Suppressor macrophage (primary cell): ENCODE results near the gene LRP3.
A peak's percentile ranks its signal among the peaks of the same experiment; 100 is the strongest.
"Not testable (repeated sequence)": the region's sequence is repeated elsewhere in the genome, so short reads cannot be mapped to it uniquely, and the experiment has no call there.

Source experiments
- DNase-seq, 4 experiments: peaks; one replicate each; pipeline ENCODE4 v3.0.0-alpha.2; 2020 to 2022
- total RNA-seq, 17 experiments: gene quantifications; one replicate each; lab custom pipeline; 2026; ENCODE audit warnings: mixed read lengths in 6 of 17, inconsistent platforms in 3 of 17; lab: John Stamatoyannopoulos, UW

Gene LRP3, protein sequence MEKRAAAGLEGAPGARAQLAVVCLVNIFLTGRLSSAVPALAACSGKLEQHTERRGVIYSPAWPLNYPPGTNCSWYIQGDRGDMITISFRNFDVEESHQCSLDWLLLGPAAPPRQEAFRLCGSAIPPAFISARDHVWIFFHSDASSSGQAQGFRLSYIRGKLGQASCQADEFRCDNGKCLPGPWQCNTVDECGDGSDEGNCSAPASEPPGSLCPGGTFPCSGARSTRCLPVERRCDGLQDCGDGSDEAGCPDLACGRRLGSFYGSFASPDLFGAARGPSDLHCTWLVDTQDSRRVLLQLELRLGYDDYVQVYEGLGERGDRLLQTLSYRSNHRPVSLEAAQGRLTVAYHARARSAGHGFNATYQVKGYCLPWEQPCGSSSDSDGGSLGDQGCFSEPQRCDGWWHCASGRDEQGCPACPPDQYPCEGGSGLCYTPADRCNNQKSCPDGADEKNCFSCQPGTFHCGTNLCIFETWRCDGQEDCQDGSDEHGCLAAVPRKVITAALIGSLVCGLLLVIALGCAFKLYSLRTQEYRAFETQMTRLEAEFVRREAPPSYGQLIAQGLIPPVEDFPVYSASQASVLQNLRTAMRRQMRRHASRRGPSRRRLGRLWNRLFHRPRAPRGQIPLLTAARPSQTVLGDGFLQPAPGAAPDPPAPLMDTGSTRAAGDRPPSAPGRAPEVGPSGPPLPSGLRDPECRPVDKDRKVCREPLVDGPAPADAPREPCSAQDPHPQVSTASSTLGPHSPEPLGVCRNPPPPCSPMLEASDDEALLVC
- 6.5 to 26.1 (median 16.7) reads per million in 17 experiments for total RNA-seq

DNA sequence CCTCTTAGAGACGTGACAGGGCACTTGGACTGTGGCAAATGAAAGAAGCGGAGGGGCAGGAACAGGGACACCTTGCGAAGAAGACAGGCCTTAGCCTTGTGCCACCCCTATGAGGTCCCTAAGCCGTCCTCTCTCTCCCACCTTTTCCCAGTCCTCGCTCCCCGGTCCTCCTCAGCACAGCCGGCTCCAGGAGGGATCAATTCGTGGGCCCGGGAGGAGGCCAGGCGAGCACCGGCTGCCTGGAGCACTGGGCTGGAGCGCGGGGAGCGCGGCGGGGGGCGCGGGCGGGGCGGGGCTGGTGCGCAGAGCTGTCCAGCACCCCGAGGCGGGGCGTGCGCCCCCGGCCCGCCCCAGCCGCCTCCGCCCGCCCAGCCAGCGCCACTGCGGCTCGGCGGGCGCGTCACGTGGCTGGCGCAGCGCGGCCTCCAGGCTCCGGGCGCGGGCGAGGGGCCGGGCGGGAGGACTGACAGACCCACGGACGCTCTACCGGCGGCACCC, at the start of gene LRP3:
TSS of gene LRP3 (plus strand) at position 466 of the 498 bp plus-strand sequence. CDS start 456 bp downstream, outside the sequence.
- peak; percentile 31 to 70 (median 50) for DNase-seq

DNA sequence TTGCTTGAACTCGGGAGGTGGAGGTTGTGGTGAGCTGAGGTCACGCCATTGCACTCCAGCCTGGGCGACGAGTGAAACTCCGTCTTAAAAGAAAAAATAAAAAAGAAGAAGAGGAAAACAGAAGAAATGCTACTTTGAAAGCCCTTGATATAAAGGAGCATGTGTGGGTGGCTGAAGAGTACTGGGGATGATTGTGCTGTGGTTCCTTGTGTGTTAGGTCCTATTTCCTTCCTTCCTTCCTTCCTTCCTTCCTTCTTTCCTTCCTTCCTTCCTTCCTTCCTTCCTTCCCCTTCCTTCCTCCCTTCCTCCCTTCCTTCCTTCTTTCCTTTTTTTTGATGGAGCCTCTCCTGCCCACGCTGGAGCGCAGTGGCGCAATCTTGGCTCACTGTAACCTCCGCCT, 47.9 kb upstream of the LRP3 start:
- no peak for DNase-seq

DNA sequence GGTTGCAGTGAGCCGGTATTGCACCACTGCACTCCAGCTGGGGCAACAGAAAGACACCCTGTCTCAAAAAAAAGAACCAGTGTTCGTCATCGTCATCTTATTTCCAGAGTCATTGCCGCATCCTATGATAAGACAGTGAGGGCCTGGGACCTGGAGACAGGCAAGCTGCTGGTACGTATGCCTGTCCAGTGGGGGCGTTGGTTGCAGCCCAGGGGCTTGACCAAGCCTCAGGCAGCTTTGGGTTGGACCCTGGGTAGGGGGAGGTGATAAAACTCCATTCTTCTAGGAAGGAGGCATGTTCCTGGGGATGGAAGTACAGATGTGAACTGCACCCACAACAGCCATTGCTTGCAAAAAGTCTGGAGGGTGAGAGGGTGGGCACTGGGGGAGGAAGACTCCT, 46.6 kb upstream of the LRP3 start:
- DNase-seq, result no peak

DNA sequence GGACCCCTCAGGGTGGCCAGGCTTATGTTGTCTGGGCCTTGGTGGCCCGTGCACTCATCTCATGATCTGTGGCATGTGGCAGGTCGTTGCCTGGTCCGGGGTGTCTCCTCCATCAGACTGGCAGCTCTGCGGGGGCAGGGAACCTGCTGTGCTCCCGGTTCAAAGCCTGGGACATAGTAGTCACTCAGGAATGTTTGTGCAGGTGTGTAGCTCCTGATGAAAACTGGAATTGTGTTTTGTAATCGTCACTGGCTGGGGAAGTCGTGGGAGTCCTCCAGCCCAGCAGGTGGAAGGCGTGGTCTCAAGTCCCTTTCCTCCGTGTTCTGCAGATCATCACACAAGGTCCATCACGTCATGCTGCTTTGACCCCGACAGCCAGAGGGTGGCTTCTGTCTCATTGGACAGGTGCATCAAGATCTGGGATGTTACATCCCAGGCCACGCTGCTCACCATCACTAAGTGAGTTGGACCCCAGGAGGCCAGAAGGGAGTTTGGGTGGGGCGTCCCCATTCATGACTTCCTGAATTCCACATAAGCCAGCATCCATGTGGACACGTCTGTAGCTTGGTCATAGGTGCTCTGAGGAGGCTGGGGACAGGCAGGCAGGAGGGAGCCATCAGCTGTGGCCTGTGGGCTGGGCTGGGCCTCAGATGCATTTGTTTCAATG, 43.1 kb upstream of the LRP3 start:
- DNase-seq, result no peak

DNA sequence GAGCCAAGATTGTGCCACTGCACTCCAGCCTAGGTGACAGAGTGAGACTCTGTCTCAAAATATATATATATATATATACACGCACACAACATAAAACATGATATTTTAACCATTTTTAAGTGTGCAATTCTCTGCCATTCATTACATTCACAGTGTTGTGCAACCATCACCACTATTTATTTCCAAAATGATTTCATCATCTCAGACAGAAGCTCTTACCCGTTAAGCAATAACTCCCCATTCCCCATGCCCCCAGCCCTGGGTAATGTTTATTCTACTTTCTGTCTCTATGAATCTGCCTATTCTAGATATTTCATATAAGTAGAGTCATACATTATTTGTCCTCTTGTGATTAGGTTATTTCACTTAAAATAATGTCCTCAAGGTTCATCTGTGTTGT, 42.0 kb upstream of the LRP3 start:
- peak; percentile 17 to 66 (median 40) for DNase-seq

DNA sequence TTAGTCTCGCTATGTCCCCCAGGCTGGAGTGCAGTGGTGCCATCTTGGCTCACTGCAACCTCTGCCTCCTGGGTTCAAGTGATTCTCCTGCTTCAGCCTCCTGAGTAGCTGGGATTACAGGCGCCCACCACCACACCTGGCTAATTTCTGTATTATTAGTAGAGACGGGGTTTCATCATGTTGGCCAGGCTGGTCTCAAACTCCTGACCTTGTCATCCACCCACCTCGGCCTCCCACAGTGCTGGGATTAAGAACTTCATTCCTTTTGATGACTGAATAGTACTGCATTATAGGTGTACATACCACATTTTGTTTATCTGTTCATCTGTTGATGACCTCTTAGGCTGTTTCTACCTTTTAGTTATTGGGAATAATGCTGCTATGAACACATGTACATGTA, 41.5 kb upstream of the LRP3 start:
- not testable (repeated sequence) for DNase-seq

DNA sequence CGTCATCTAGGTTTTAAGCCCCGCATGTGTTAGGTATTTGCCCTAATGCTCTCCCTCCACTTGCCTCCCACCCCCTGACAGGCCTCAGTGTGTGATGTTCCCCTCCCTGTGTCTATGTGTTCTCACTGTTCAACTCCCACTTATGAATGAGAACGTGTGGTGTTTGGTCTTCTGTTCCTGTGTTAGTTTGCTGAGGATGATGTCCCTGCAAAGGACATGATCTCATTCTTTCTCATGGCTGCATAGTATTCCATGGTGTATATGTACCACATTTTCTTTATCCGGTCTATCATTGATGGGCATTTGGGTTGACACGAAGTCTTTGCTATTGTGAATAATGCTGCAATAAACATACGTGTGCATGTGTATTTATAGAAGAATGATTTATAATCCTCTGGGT, 39.8 kb upstream of the LRP3 start:
- not testable (repeated sequence) for DNase-seq

DNA sequence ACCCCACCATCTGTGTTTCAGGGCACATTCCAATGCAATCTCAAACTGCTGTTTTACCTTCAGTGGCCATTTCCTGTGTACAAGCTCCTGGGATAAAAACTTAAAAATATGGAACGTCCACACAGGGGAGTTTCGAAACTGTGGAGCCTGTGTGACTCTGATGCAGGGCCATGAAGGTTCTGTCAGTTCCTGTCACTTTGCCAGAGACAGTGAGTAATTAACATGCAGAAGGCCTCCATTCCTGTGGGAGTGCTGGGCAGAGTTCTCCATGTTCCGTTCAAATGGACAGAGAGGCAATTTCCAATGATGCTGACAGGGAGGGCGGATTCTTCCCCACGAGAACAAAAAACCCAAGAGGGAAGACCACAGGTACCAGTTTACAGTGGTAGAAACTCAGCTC, 37.8 kb upstream of the LRP3 start:
- DNase-seq, result peak; percentile 57 to 77 (median 68)

DNA sequence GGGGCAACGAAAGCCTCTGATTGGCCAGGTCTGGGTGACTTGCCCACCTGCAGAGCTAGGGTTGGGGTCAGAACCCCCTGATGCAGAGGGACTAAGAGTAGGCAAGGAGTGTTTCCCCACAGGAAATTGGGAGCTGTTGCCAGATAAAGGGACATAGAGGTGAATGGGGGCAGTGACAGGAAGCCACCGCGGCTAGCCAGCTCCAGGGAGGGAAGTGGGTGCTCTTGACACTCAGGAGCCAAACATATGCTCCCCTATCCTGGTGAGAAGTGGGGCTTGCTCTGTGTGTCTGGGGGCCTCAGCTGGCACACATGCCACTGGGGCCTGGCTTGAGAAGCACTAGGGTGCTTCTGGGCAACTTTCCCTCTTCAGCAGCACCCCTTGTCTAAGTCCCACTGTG, 36.2 kb upstream of the LRP3 start:
- peak in 2 of 4 experiments; percentile 14 to 17 for DNase-seq

DNA sequence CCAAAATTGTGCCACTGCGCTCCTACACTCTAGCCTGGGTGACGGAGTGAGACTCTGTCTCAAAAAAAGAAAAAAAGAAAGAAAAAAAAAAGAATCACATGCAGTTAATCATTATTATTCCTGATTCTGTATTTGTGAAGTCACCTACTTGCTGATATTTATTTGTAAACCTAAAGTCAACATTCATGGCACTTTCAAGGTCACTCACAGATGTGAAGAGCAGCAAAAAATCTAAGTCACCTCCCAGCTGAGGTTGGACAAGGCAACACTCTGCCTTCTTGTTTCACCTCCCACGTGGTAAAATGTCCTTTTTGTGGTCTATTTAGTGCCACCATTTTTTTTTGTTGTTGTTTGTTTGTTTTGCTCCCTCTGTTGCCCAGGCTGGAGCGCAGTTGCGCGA, 35.8 kb upstream of the LRP3 start:
- no peak for DNase-seq

DNA sequence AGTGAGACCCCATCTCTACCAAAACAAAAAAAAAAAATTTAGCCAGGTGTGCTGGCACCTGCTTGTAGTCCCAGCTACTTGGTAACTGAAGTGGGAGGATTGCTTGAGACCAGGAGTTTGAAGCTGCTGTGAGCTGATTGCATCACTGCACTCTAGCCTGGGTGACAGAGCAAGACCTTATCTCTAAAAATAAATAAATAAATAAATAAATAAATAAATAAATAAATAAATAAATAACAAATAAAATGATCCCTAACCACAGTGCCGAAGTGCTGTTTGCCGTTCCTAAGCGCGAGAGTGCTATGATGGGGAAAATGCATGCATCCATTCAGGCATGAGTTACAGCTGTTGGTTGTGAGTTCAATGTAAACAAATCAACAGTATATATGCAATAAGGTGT, 35.0 kb upstream of the LRP3 start:
- no peak for DNase-seq

DNA sequence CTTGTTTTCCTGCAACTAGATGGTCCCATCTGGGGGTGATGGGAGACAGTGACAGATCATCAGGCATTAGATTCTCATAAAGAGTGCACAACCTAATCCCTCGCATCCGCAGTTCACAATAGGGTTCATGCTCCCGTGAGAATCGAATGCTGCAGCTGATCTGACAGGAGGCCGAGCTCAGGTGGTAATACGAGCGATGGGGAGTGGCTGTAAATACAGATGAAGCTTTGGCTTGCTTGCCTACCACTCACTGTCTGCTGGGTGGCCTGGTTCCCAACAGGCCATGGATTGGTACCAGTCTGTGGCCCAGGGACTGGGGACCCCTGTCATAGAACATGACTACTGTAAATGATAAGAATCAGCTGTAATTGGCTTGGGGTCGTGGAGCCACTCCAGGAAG, 34.2 kb upstream of the LRP3 start:
- no peak for DNase-seq

DNA sequence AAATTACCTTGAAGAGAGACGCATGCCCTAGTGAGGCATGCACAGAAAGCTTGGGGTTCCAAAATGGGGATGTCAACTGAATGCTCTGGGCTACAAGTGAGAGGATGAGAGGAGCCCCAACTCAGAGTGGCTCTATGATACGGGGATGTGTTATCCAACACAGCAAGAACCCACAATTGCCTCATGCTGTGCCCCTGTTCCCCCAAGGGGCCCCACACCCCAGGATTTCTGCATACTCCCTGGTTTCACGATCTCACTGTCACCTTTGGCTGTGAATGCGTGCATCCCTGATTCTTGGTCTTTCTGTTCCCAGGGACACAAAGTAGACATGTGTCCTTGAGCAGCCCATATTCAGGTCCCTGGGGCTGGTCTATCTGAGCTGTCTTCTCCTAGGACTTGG, 32.9 kb upstream of the LRP3 start:
- DNase-seq, result no peak

DNA sequence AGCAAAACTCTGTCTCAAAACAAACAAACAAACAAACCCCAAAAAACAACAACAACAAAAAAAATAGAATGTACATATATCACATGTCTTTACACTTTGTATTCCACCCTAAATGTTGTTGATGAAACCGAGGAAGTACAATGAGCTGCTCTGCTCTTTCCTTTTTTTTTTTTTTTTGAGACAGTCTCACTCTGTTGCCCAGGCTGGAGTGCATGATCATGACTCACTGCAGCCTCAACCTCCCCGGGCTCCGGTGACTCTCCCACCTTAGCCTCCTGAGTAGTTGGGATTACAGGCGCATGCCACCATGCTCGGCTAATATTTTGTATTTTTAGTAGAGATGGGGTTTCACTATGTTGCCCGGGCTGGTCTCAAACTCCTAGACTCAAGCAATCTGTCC, 30.6 kb upstream of the LRP3 start:
- DNase-seq, result peak; percentile 31 to 69 (median 56)

DNA sequence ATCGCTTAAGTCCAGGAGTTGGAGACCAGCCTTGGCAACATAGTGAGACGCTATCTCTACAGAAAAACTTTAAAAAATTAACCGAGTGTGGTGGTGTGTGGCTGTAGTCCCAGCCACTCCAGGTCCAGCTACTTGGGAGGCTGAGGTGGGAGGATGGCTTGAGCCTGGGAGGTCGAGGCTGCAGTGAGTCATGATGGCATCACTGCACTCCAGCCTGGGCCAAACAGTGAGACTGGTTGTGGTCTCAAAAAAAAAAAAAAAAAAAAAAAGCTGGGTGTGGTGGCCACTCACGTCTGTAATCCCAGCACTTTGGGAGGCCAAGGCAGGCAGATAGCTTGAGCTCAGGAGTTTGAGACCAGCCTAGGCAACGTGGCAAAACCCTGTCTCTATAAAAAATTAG, 28.1 kb upstream of the LRP3 start:
- not testable (repeated sequence) for DNase-seq

DNA sequence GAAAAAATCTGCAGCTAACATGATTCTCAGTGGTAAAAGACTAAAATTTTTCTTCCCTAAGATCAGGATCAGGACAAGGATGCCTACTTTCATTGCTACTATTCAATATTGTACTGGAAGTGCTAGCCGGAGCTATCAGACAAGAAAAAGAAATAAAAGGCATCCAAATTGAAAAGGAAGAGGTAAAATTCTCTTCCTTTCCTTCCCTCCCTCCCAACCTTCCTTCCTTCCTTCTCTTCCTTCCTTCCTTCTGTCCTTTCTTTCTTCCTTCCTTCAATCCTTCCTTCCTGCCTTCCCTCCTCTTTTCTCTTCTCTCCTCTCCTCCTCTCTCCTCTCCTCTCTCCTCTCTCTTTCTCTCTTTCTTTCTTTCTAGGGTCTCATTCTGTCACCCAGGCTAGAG, 26.7 kb upstream of the LRP3 start:
- no peak for DNase-seq

DNA sequence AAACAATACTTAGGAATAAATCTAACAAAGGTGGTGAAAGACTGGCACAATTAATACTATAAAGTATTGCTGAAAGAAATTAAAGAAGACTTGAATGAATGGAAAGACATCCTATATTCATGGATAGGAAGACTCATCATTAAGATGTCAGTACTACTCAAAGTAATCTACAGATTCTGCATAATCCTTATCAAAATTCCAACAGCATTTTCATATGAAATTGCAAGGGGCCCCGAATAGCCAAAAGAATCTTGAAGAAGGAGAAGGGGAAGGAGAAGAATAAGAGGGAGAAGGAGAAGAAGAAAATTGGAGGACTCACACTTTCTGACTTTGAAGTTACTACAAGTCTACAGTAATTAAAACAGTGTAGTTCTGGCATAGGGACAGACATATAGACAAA, 25.6 kb upstream of the LRP3 start:
- no peak for DNase-seq

DNA sequence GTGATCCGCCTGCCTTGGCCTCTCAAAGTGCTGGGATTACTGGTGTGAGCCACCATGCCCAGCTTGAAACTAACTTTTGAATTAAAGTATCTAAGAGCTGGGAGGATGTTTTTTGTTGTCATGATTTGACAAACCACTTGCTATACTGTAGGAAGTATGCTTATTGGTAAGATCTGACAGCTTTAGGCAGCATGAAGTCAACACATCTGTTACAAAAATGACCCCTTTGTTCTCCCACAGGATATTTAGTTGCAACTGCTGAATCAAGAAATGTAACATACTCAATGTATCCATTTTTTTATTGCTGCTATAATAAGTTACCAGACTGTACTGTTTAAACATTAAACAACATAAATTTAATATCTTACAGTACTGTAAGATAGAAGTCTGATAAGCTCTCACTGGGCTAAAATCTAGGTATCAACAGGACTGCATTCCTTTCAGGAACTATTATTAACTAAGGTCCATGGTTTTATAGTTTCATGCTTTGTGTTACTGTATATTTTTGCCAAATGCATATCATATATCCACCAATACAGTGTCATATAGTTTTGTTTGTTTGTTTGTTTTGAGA, 22.8 kb upstream of the LRP3 start:
- DNase-seq, result no peak

DNA sequence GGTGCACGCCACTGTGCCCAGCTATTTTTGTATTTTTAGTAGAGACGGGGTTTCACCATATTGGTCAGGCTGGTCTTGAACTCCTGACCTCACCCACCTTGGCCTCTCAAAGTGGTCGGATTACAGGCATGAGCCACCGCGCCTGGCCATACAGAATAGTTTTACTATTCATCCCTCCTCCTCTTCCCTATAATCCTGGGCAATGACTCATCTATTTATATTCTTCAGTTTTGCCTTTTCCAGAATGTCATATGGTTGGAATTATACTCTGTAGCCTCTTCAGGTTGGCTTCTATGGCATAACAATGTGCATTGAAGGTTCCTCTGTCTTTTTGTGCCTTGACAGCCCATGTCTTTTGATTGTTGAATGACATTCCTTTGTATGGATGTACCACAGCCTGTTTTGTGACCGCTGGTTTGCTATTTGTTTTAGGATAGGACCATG, 22.2 kb upstream of the LRP3 start:
- DNase-seq, result no peak

DNA sequence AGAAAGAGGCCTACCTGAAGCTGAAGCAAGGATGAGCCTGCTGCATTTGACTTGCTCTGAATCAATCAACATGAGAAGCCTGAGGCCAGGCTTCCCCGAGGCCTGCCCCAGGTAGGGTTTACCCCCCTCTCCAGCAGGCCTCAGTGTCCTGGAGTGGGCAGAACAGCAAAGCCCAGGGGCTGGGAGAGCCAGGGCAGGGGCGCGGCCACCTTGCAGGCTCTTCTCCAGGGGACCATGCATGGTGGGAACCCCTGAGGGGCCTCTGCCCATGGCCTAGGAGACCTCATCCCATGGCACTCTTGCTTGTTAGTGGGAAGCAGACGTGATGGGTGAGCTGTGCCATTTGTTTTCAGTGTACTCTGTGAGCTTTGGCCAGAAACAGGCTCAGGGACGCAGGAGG, 19.9 kb upstream of the LRP3 start:
- no peak for DNase-seq

DNA sequence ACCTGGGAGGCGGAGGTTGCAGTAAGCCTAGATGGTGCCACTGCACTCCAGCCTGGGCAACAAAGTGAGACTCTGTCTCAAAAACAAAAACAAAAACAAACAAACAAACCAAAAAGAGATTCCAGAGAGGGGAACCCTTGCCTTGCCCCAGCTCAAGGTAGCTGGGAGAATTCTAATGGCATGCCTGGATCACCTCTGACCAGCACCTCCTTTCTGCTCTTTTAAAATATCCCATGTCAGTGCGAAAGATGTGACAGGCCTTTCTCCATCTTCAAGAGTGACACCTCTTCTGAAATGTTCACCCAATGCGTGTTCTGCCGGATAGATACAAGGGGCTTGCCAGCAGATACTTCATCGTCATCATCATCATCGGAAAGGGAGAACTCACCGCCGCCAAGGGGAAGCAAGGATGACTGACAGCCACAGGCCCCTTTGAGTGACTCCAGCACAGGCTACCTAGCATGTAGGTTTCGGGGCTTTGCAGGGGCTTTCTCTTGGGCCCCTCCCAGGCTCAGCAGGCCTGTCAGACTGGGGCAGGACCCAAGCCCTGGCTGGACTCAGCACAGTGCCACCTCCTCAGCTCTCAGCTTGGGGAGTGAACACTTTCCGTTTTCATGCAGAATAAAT, 18.9 kb upstream of the LRP3 start:
- no peak for DNase-seq
